ENCODE measurements around the gene DHX15. TPM values are rescaled to one million over a fixed set of nuclear protein-coding genes. Genes with fewer than 3 reads are reported as not detected.

Gene DHX15
- total RNA-seq (2022; extraction: Qiagen RNA extraction; ENCODE audit: low read depth) = 83.3 to 118 TPM (median 107 TPM) in 5 replicates

GRCh38 chr4:24584211-24584850 lies at the start of gene DHX15:
TSS of gene DHX15 (minus strand) at chr4:24584554. CDS start at chr4:24584393, 161 bp downstream.

Other genes starting within 250 kb of the DHX15 start
- gene SOD3, start 211.0 kb upstream of the DHX15 start, total RNA-seq (2022; extraction: Qiagen RNA extraction; ENCODE audit: low read depth) = not detected in 5 replicates